HFFc6 (cell line): Measurements from ENCODE around the gene PARVA. TPM values are rescaled to one million over a fixed set of nuclear protein-coding genes. Genes with fewer than 3 reads are reported as not detected.

ENCODE experiments used
- DNase-seq: peaks from one replicate; pipeline ENCODE4 v3.0.0-alpha.2; 2018
- H3K27ac Mint-ChIP-seq: 2 replicates; pipeline ENCODE4 v1.8.0; 2020; ENCODE audit warnings: mild to moderate bottlenecking, mixed read lengths
- H3K27me3 Mint-ChIP-seq: 2 replicates; pipeline ENCODE4 v1.8.0; 2021; ENCODE audit warnings: mild to moderate bottlenecking, moderate library complexity, mixed read lengths; ENCODE audit not compliant: insufficient read depth
- H3K36me3 Mint-ChIP-seq: 2 replicates; pipeline ENCODE4 v1.8.0; 2021; ENCODE audit warnings: low read depth, mixed read lengths
- H3K4me1 Mint-ChIP-seq: 2 replicates; pipeline ENCODE4 v1.8.0; 2020; ENCODE audit warnings: low read depth, mixed read lengths
- H3K4me3 Mint-ChIP-seq: 2 replicates; pipeline ENCODE4 v1.8.0; 2020; ENCODE audit warnings: mild to moderate bottlenecking, moderate library complexity, mixed read lengths
- H3K9me3 Mint-ChIP-seq: 2 replicates; pipeline ENCODE4 v1.8.0; 2020; ENCODE audit warnings: mild to moderate bottlenecking, mixed read lengths
- CTCF ChIP-seq: fragments of 200-600 bp; sonication (generic); IDR thresholded peaks from 2 replicates; pipeline ENCODE4 v1.5.0; 2021; ENCODE audit warnings: antibody characterized with exemption, mild to moderate bottlenecking
- total RNA-seq, 6 experiments: library from RNA; stranded (reverse); fragmentation: NEBNext Ultra II Directional; extraction: Animal tissue kit (Norgen Biotek cat#: 25700); gene quantifications; 2 replicates in 1 of 6; 3 replicates in 5 of 6; pipeline ENCODE4 v1.2.3, GENCODE V29; 2021

The PARVA gene
- total RNA-seq, 6 experiments from 2014 or later: 150 to 237 (median 184) TPM

- H3K4me1 Mint-ChIP-seq: peaks cover 39% of the 10 kb centered on the region
These were observed 200.6 kb downstream of the PARVA start for GRCh38 chr11:12577725-12578644.

GRCh38 chr11:12581416-12581815 is 204.0 kb downstream of the PARVA start:
- peak overlapping the region; percentile 88 for H3K27ac Mint-ChIP-seq
- peak overlapping the region; percentile 50 for H3K4me3 Mint-ChIP-seq
- H3K36me3 Mint-ChIP-seq: no peaks in the 10 kb centered on the region
- H3K4me1 Mint-ChIP-seq: peaks cover 23% of the 10 kb centered on the region
- no peak for DNase-seq
- TF ChIP-seq CTCF: no peak
- no peaks in the 10 kb centered on the region for H3K9me3 Mint-ChIP-seq
- H3K27me3 Mint-ChIP-seq: no peaks in the 10 kb centered on the region

More at GRCh38 chr11:12577725-12578644, 200.6 kb downstream of the PARVA start:
- no peak overlapping the region for H3K27ac Mint-ChIP-seq
- H3K4me3 Mint-ChIP-seq: no peak overlapping the region
- no peak for DNase-seq
- no peaks in the 10 kb centered on the region for H3K9me3 Mint-ChIP-seq
- no peaks in the 10 kb centered on the region for H3K36me3 Mint-ChIP-seq
- no peaks in the 10 kb centered on the region for H3K27me3 Mint-ChIP-seq
- TF ChIP-seq CTCF: peak; percentile 44

GRCh38 chr11:12581923-12582322 is 204.6 kb downstream of the PARVA start:
- H3K27me3 Mint-ChIP-seq: no peaks in the 10 kb centered on the region
- H3K36me3 Mint-ChIP-seq: no peaks in the 10 kb centered on the region
- peak overlapping the region; percentile 88 for H3K27ac Mint-ChIP-seq
- H3K4me1 Mint-ChIP-seq: peaks cover 26% of the 10 kb centered on the region
- H3K9me3 Mint-ChIP-seq: no peaks in the 10 kb centered on the region
- peak overlapping the region; percentile 50 for H3K4me3 Mint-ChIP-seq
- DNase-seq: peak; percentile 93
- TF ChIP-seq CTCF: no peak
